Germinal center (tissue), 1 donor: Measurements from ENCODE around the gene CHMP2A.
"Not testable (repeated sequence)": the region's sequence is repeated elsewhere in the genome, so short reads cannot be mapped to it uniquely, and the experiment has no call there.

Experiments used
- DNase-seq: peaks from one replicate; pipeline ENCODE4 v3.0.0; 2012; ENCODE audit warnings: mixed read lengths, low spot score

The CHMP2A gene

GRCh38 chr19:58554494-58555368 lies at the start of gene CHMP2A:
Gene CHMP2A (minus strand): TSS chr19:58555105. CDS start chr19:58554212, 893 bp downstream.
- peak; percentile 95 for DNase-seq

- DNase-seq: no peak
Measured at GRCh38 chr19:58586133-58586765, 31.3 kb upstream of the CHMP2A start.

GRCh38 chr19:58585442-58586132 lies 30.7 kb upstream of the CHMP2A start:
- no peak for DNase-seq

GRCh38 chr19:58584498-58585441 lies 29.9 kb upstream of the CHMP2A start:
- DNase-seq: no peak

GRCh38 chr19:58582985-58583384 lies 28.1 kb upstream of the CHMP2A start:
- no peak for DNase-seq

GRCh38 chr19:58581227-58582141 lies 26.6 kb upstream of the CHMP2A start:
- DNase-seq: peak; percentile 83

GRCh38 chr19:58579473-58580142 lies 24.7 kb upstream of the CHMP2A start:
- DNase-seq: no peak

GRCh38 chr19:58578012-58578925 lies 23.4 kb upstream of the CHMP2A start:
- DNase-seq: no peak

GRCh38 chr19:58577581-58577980 lies 22.7 kb upstream of the CHMP2A start:
- DNase-seq: not testable (repeated sequence)

GRCh38 chr19:58575183-58576041 lies 20.5 kb upstream of the CHMP2A start:
- DNase-seq: peak; percentile 82

- no peak for DNase-seq
Measured at GRCh38 chr19:58573658-58574164, 18.8 kb upstream of the CHMP2A start.

GRCh38 chr19:58572818-58573657 lies 18.1 kb upstream of the CHMP2A start, which contains the start of gene MZF1:
Gene MZF1 (minus strand): TSS chr19:58573335. CDS start chr19:58571389, 1,946 bp downstream.
- peak; percentile 96 for DNase-seq

GRCh38 chr19:58572026-58572817 lies 17.3 kb upstream of the CHMP2A start:
- DNase-seq: no peak

- no peak for DNase-seq
Measured at GRCh38 chr19:58571575-58571947, 16.7 kb upstream of the CHMP2A start.

- no peak for DNase-seq
Measured at GRCh38 chr19:58570770-58571574, 16.1 kb upstream of the CHMP2A start.
